HG03469 (cell line): ENCODE results near the gene CYP4A22.
"Not testable (repeated sequence)": the region's sequence is repeated elsewhere in the genome, so short reads cannot be mapped to it uniquely, and the experiment has no call there.

ENCODE experiments used
- ATAC-seq: cut with Tn5 transposase; IDR thresholded peaks from one replicate; pipeline ENCODE4 v1.9.1; 2021; ENCODE audit warnings: mild to moderate bottlenecking, moderate library complexity, moderate number of reproducible peaks; ENCODE audit not compliant: unreplicated experiment

The CYP4A22 gene

GRCh38 chr1:47149162-47149561, 11.9 kb downstream of the CYP4A22 start:
- ATAC-seq, result not testable (repeated sequence)

GRCh38 chr1:47156457-47156856, 19.2 kb downstream of the CYP4A22 start:
- not testable (repeated sequence) for ATAC-seq

GRCh38 chr1:47157957-47158356, 20.7 kb downstream of the CYP4A22 start:
- not testable (repeated sequence) for ATAC-seq

- ATAC-seq, result no peak
Measured at GRCh38 chr1:47160716-47161115, 23.5 kb downstream of the CYP4A22 start.

- ATAC-seq, result no peak
Measured at GRCh38 chr1:47161298-47162040, 24.2 kb downstream of the CYP4A22 start.

GRCh38 chr1:47164552-47164951, 27.3 kb downstream of the CYP4A22 start:
- no peak for ATAC-seq

- ATAC-seq, result no peak
Measured at GRCh38 chr1:47172782-47173181, 35.5 kb downstream of the CYP4A22 start.

GRCh38 chr1:47174656-47175020, 37.4 kb downstream of the CYP4A22 start:
- ATAC-seq, result no peak

- no peak for ATAC-seq
Measured at GRCh38 chr1:47175227-47175934, 38.1 kb downstream of the CYP4A22 start.

GRCh38 chr1:47178020-47178419, 40.8 kb downstream of the CYP4A22 start:
- ATAC-seq, result no peak

GRCh38 chr1:47178654-47179016, 41.4 kb downstream of the CYP4A22 start:
- no peak for ATAC-seq

GRCh38 chr1:47179017-47179987, 42.1 kb downstream of the CYP4A22 start:
- ATAC-seq, result peak; percentile 80

GRCh38 chr1:47179988-47180563, 42.8 kb downstream of the CYP4A22 start:
- no peak for ATAC-seq

- no peak for ATAC-seq
Measured at GRCh38 chr1:47180603-47181094, 43.4 kb downstream of the CYP4A22 start.

GRCh38 chr1:47181095-47181954, 44.1 kb downstream of the CYP4A22 start:
- no peak for ATAC-seq

- ATAC-seq, result no peak
Measured at GRCh38 chr1:47181955-47182675, 44.9 kb downstream of the CYP4A22 start.

GRCh38 chr1:47182676-47183235, 45.5 kb downstream of the CYP4A22 start:
- no peak for ATAC-seq

- no peak for ATAC-seq
Measured at GRCh38 chr1:47183308-47184089, 46.3 kb downstream of the CYP4A22 start.
